GM12878 (cell line): ENCODE measurements around the gene IGF2BP2. TPM values are rescaled to one million over a fixed set of nuclear protein-coding genes. Genes with fewer than 3 reads are reported as not detected.

ENCODE experiments used
- ATAC-seq: fragments of 200-7000 bp; cut with Tn5 transposase; 3 replicates; pipeline ENCODE4 v1.9.1; 2020; ENCODE audit warnings: mild to moderate bottlenecking, moderate library complexity
- BruUV-seq: library from RNA; stranded (reverse); fragments of 400-500 nt; replicated peaks from 2 replicates; lab custom pipeline; 2021; lab: Mats Ljungman, UMichigan
- CTCF ChIA-PET: fragments of 300-600 bp; sonication (Branson Sonifier 250); formaldehyde crosslinking; extraction: SDS; loops from one replicate; lab custom pipeline; 2021; ENCODE audit warnings: inconsistent platforms; lab: Yijun Ruan, JAX
- POLR2A ChIA-PET: fragments of 350-600 bp; formaldehyde crosslinking; extraction: SDS; loops from one replicate; lab custom pipeline; 2021; ENCODE audit warnings: inconsistent platforms; lab: Charles Lee
- RAD21 ChIA-PET: fragments of 300-600 bp; sonication (Branson Sonifier 250); formaldehyde crosslinking; loops from one replicate; lab custom pipeline; 2023; ENCODE audit warnings: antibody characterized with exemption; ENCODE audit not compliant: unreplicated experiment; lab: Charles Lee
- SMC1A ChIA-PET: fragments of 300-600 bp; sonication (Branson Sonifier 250); formaldehyde crosslinking; loops from one replicate; lab custom pipeline; 2023; ENCODE audit not compliant: unreplicated experiment, uncharacterized antibody; lab: Charles Lee
- DNase-seq: peaks from one replicate; pipeline ENCODE4 v3.0.0-alpha.2; 2011; ENCODE audit warnings: low read depth, low spot score
- FAIRE-seq: peaks from 3 replicates; lab custom pipeline; 2011; peaks lifted over from hg19 to GRCh38; lab: Jason Lieb, UNC
- H2AFZ ChIP-seq: 2 replicates; pipeline ENCODE4 v1.6.0; 2011; ENCODE audit warnings: low read depth, low read length, control low read depth; ENCODE audit not compliant: control insufficient read depth
- H3K27ac ChIP-seq: 2 replicates; pipeline ENCODE4 v1.5.1; 2011; ENCODE audit warnings: control low read depth; ENCODE audit not compliant: control insufficient read depth, insufficient read depth
- H3K27me3 ChIP-seq, 2 experiments: replicated peaks in 1 of 2; 2 replicates each; pipeline versions ENCODE4 v1.6.0 to v1.6.1; 2011; ENCODE audit warnings: low read length in 1 of 2; ENCODE audit not compliant: control insufficient read depth in 2 of 2, insufficient read depth in 2 of 2
- H3K36me3 ChIP-seq, 2 experiments: 2 replicates each; pipeline ENCODE4 v1.5.1; 2011; ENCODE audit warnings: low read length in 1 of 2; ENCODE audit not compliant: control insufficient read depth in 2 of 2, insufficient read depth in 2 of 2
- H3K4me1 ChIP-seq: 2 replicates; pipeline ENCODE4 v1.6.1; 2011; ENCODE audit warnings: mild to moderate bottlenecking, low read length, moderate library complexity, mixed read lengths; ENCODE audit not compliant: control insufficient read depth, insufficient read depth
- H3K4me2 ChIP-seq: 2 replicates; pipeline ENCODE4 v1.6.0; 2011; ENCODE audit warnings: control low read depth; ENCODE audit not compliant: control insufficient read depth, insufficient read depth
- H3K4me3 ChIP-seq: fragments of 200-600 bp; sonication (generic); 2 replicates; pipeline ENCODE4 v1.5.1; 2016
- H3K79me2 ChIP-seq: 2 replicates; pipeline ENCODE4 v1.6.0; 2011; ENCODE audit warnings: low read length; ENCODE audit not compliant: control insufficient read depth, insufficient read depth
- H3K9ac ChIP-seq: 2 replicates; pipeline ENCODE4 v1.8.0; 2011; ENCODE audit warnings: low read length, control low read depth, mixed read lengths; ENCODE audit not compliant: control insufficient read depth, insufficient read depth
- H3K9me3 ChIP-seq: replicated peaks from 3 replicates; pipeline ENCODE4 v1.5.1; 2011; ENCODE audit warnings: mild to moderate bottlenecking, low read length; ENCODE audit not compliant: control insufficient read depth, insufficient read depth
- H4K20me1 ChIP-seq: 2 replicates; pipeline ENCODE4 v1.6.0; 2011; ENCODE audit not compliant: control insufficient read depth, insufficient read depth
- ATF2 ChIP-seq: IDR thresholded peaks from 2 replicates; pipeline ENCODE4 v1.6.1; 2012; ENCODE audit warnings: low read length, inconsistent platforms
- BACH1 ChIP-seq: fragments of 450-650 bp; IDR thresholded peaks from 2 replicates; pipeline ENCODE4 v1.6.1; 2017; ENCODE audit warnings: mild to moderate bottlenecking, borderline replicate concordance
- BRCA1 ChIP-seq: IDR thresholded peaks from 2 replicates; pipeline ENCODE4 v1.6.1; 2011; ENCODE audit warnings: low read depth, low read length, improper control_type of control experiment
- IKZF1 ChIP-seq: fragments of 450-650 bp; conservative IDR thresholded peaks from 2 replicates; pipeline ENCODE4 v1.6.1; 2017; ENCODE audit warnings: antibody characterized with exemption, mild to moderate bottlenecking
- IRF5 ChIP-seq: fragments of 450-650 bp; IDR thresholded peaks from 2 replicates; pipeline ENCODE4 v1.6.1; 2017; ENCODE audit warnings: borderline replicate concordance
- PKNOX1 ChIP-seq: fragments of 450-650 bp; IDR thresholded peaks from 2 replicates; pipeline ENCODE4 v1.6.1; 2016; ENCODE audit warnings: mild to moderate bottlenecking
- PML ChIP-seq: IDR thresholded peaks from 2 replicates; pipeline ENCODE4 v1.6.1; 2012; ENCODE audit warnings: low read length, inconsistent platforms
- RFX5 ChIP-seq: IDR thresholded peaks from 2 replicates; pipeline ENCODE4 v1.6.1; 2011; ENCODE audit warnings: low read depth, low read length, improper control_type of control experiment
- SKIL ChIP-seq: fragments of 450-650 bp; IDR thresholded peaks from 2 replicates; pipeline ENCODE4 v1.6.1; 2017; ENCODE audit warnings: mild to moderate bottlenecking, low read depth, inconsistent platforms; ENCODE audit not compliant: poor library complexity, severe bottlenecking
- STAT1 ChIP-seq: fragments of 450-650 bp; conservative IDR thresholded peaks from 2 replicates; pipeline ENCODE4 v1.6.1; 2014; ENCODE audit warnings: antibody characterized with exemption, mild to moderate bottlenecking
- TARDBP ChIP-seq: IDR thresholded peaks from 2 replicates; pipeline ENCODE4 v1.6.1; 2016; ENCODE audit warnings: borderline replicate concordance
- WGBS: methylation state at CpG from one replicate; pipeline ENCODE4 v1.1.6; 2016; ENCODE audit warnings: low lambda C conversion rate; ENCODE audit not compliant: insufficient replicate concordance, insufficient coverage; ENCODE audit errors: missing lambda C conversion rate; 5-methylcytosine and 5-hydroxymethylcytosine counted together
- in situ Hi-C: fragments of 300-500 bp; cut with MboI; formaldehyde crosslinking; loops from 9 replicates; pipeline ENCODE4 v1.14.3; 2018; ENCODE audit warnings: mixed read lengths
- intact Hi-C: fragments of 100-400 bp; cut with micrococcal nuclease; formaldehyde crosslinking; loops from one replicate; pipeline ENCODE4 v1.14.2; 2022; ENCODE audit not compliant: unreplicated experiment
- polyA plus RNA-seq, 11 experiments: library from polyadenylated mRNA; depleted of rRNA in 4 of 11; unstranded in 6 of 11; stranded (reverse) in 5 of 11; fragments of >200 nt; fragmentation: Nextera tagmentation in 4 of 11; fragmentation: Illumina TruSeq in 1 of 11; extraction: Ambion mirVana in 4 of 11; extraction: Trizol in 1 of 11; gene quantifications; 1 replicate in 1 of 11; 2 replicates in 10 of 11; pipeline versions ENCODE4 v1.2.1 to v1.2.3, GENCODE V29; 2011 to 2016; ENCODE audit warnings: inconsistent platforms in 2 of 11, missing spikeins in 2 of 11, low read depth in 1 of 11
- total RNA-seq, 4 experiments: library from RNA; depleted of rRNA in 3 of 4; stranded (reverse); fragments of >200 nt in 3 of 4; fragmentation: Illumina TruSeq in 1 of 4; extraction: Trizol in 1 of 4; gene quantifications; 2 replicates each; pipeline versions ENCODE4 v1.2.1 to v1.2.3, GENCODE V29; 2013 to 2021

IGF2BP2 gene
- total and polyA plus RNA-seq, 10 of the 15 experiments (the other 5 are each of a cell fraction or from before 2014, with no cell fraction given) = 0.25 to 0.72 TPM; not detected in 8

- no peak overlapping the region for H3K4me2 ChIP-seq
- H3K4me1 ChIP-seq = no peaks in the 10 kb centered on the region
- POLR2A ChIA-PET = no interaction called here
- intact Hi-C loops (no loop called here), in situ Hi-C loops (no loop called here)
- 14% methylated on average over 8 of the region's 8 CpGs for WGBS
- no peaks in the 10 kb centered on the region for H3K36me3 ChIP-seq
- no peaks in the 10 kb centered on the region for H3K79me2 ChIP-seq
- H3K9ac ChIP-seq = no peak overlapping the region
- DNase-seq (no peak), ATAC-seq (no peak), FAIRE-seq (no peak)
- no peaks in the 10 kb centered on the region for H4K20me1 ChIP-seq
- RAD21 ChIA-PET = no interaction called here
- no peak for TF ChIP-seq ATF2
- no peak for TF ChIP-seq STAT1
- no peak for TF ChIP-seq IKZF1
- no peak for TF ChIP-seq BRCA1
- TF ChIP-seq BACH1 = no peak
- no peak for TF ChIP-seq RFX5
- peaks cover 0 to 4% of the 10 kb centered on the region in 2 experiments; a peak in 2 of 4 replicates for H3K27me3 ChIP-seq
- CTCF ChIA-PET = no interaction called here
- H3K4me3 ChIP-seq = no peak overlapping the region
- no peak overlapping the region for H2AFZ ChIP-seq
- no TSS peak for BruUV-seq
- SMC1A ChIA-PET = no interaction called here
- H3K27ac ChIP-seq = no peak overlapping the region
- no peaks in the 10 kb centered on the region; the same call in 2 of the 3 replicates for H3K9me3 ChIP-seq
Observed at GRCh38 chr3:185715091-185715490, 109.8 kb downstream of the IGF2BP2 start.

- FAIRE-seq (no peak), ATAC-seq (no peak), DNase-seq (no peak)
- in situ Hi-C loops (no loop called here), intact Hi-C loops (no loop called here)
- SMC1A ChIA-PET = interaction anchor here (1.2 to 1.7 kb wide), 2 partner anchors 11 to 54 kb away, joined by 3 read pairs; no protein-coding TSS in a partner anchor
- Histone ChIP-seq H3K9ac (no peak overlapping the region), H2AFZ (no peak overlapping the region), H3K27me3 (peaks cover 0 to 4% of the 10 kb centered on the region in 2 experiments; a peak in 1 of 4 replicates), H3K4me3 (no peak overlapping the region), H3K9me3 (no peaks in the 10 kb centered on the region; the same call in 2 of the 3 replicates), H3K79me2 (no peaks in the 10 kb centered on the region), H3K4me1 (no peaks in the 10 kb centered on the region), H4K20me1 (no peaks in the 10 kb centered on the region), H3K4me2 (no peak overlapping the region), H3K27ac (no peak overlapping the region), H3K36me3 (no peaks in the 10 kb centered on the region)
- 26% methylated on average over 2 of the region's 2 CpGs for WGBS
- RAD21 ChIA-PET = no interaction called here
- CTCF ChIA-PET = no interaction called here
- no TSS peak for BruUV-seq
- POLR2A ChIA-PET = no interaction called here
- TF ChIP-seq TARDBP = no peak
- no peak for TF ChIP-seq IRF5
- TF ChIP-seq PML = no peak
- no peak for TF ChIP-seq PKNOX1
- TF ChIP-seq SKIL = no peak
Observed at GRCh38 chr3:185714085-185714484, 110.8 kb downstream of the IGF2BP2 start.
